Measurements from ENCODE around the gene ZNF331. TPM values are rescaled to one million over a fixed set of nuclear protein-coding genes. Genes with fewer than 3 reads are reported as not detected.

Gene ZNF331
- total RNA-seq, 4 donors from 2014 or later: 4.8 to 12.6 (median 7.0) TPM

DNA sequence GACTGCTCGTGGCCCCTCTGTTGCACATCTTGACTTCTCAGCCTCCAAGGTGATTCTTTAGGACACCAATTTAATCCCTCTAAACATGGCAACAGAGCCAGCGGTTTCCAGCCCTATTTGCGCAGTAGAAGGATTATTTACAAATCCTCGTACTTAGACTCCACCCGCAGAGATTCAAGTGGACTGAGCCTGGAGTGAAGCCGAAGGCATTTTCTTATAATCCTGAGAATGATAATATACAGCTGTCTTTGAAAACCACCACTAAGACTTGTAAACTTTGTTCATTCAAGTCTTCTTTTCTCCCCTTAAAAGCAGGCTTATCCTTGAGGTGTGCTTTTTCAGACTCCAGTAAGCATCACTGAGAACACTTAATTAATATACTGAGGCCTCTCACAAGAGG, 89.0 kb downstream of the ZNF331 start:
- H3K9me3 ChIP-seq: no peaks in the 10 kb centered on the region
- TF ChIP-seq, protein P1, sequence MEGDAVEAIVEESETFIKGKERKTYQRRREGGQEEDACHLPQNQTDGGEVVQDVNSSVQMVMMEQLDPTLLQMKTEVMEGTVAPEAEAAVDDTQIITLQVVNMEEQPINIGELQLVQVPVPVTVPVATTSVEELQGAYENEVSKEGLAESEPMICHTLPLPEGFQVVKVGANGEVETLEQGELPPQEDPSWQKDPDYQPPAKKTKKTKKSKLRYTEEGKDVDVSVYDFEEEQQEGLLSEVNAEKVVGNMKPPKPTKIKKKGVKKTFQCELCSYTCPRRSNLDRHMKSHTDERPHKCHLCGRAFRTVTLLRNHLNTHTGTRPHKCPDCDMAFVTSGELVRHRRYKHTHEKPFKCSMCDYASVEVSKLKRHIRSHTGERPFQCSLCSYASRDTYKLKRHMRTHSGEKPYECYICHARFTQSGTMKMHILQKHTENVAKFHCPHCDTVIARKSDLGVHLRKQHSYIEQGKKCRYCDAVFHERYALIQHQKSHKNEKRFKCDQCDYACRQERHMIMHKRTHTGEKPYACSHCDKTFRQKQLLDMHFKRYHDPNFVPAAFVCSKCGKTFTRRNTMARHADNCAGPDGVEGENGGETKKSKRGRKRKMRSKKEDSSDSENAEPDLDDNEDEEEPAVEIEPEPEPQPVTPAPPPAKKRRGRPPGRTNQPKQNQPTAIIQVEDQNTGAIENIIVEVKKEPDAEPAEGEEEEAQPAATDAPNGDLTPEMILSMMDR (IDR thresholded peaks at IDR 0.05 in 4 of 5, conservative IDR thresholded peaks at IDR 0.05 in 1 of 5): no peak
- TF ChIP-seq POLR2A (IDR thresholded peaks at IDR 0.05): no peak
- no peak overlapping the region for H3K4me3 ChIP-seq
- intact Hi-C loops (cut with DNase I; ENCODE audit: low total_unique reads): no loop called here
- in situ Hi-C loops (cut with MboI; ENCODE audit: low sequenced_read_pairs in 4 of 4): no loop called here
- DNase-seq (no peak), ATAC-seq (no peak)
- no peaks in the 10 kb centered on the region for H3K27me3 ChIP-seq
- H3K36me3 ChIP-seq: no peaks in the 10 kb centered on the region
- H3K4me1 ChIP-seq: no peaks in the 10 kb centered on the region
- no peak overlapping the region for H3K27ac ChIP-seq

Other genes starting within 250 kb of the ZNF331 start
- gene ZNF845, start 204.4 kb upstream of the ZNF331 start, total RNA-seq: 1 to 10 TPM in 3 of 4 donors, under 1 TPM in 1; 1.00 to 2.3 (median 1.4) TPM
- gene ZNF525, start 172.4 kb upstream of the ZNF331 start, total RNA-seq: under 1 TPM; 0.26 to 0.92 (median 0.30) TPM
- gene ZNF765, start 143.0 kb upstream of the ZNF331 start, total RNA-seq: 1 to 10 TPM; 3.8 to 9.8 (median 5.3) TPM
- 1 to 10 TPM; 3.7 to 7.0 (median 4.1) TPM for gene ZNF761, start 106.2 kb upstream of the ZNF331 start, total RNA-seq
- gene ZNF813, start 70.4 kb upstream of the ZNF331 start, total RNA-seq: 1 to 10 TPM in 1 of 4 donors, under 1 TPM in 3; 0.29 to 1.1 (median 0.57) TPM
- 1 to 10 TPM in 1 of 4 donors, not detected in 3; 3.0 TPM for gene DPRX, start 93.9 kb downstream of the ZNF331 start, total RNA-seq